CD4-positive, CD25-positive, alpha-beta regulatory T cell (primary cell): ENCODE data around the gene KSR2. TPM values are rescaled to one million over a fixed set of nuclear protein-coding genes. Genes with fewer than 3 reads are reported as not detected.

Experiments
- ATAC-seq, 2 donors: fragments of 150-1000 bp; cut with Tn5 transposase; one replicate each; pipeline ENCODE4 v1.10.0; 2021; ENCODE audit warnings: low read depth in 2 of 2, moderate number of reproducible peaks in 2 of 2, moderate library complexity in 1 of 2
- DNase-seq, 3 donors: peaks; one replicate each; pipeline versions ENCODE4 v3.0.0 to v3.0.0-alpha.2; 2012 to 2022; ENCODE audit warnings: mixed read lengths in 1 of 3
- H3K27ac ChIP-seq: one replicate; pipeline ENCODE4 v1.7.0; 2013; ENCODE audit warnings: mild to moderate bottlenecking, low read length; ENCODE audit not compliant: insufficient read depth, poor library complexity, severe bottlenecking
- H3K27me3 ChIP-seq: one replicate; pipeline ENCODE4 v1.7.0; 2013; ENCODE audit warnings: low read length; ENCODE audit not compliant: control insufficient read depth, insufficient read depth
- H3K36me3 ChIP-seq: one replicate; pipeline ENCODE4 v1.7.0; 2013; ENCODE audit warnings: mild to moderate bottlenecking, low read length, moderate library complexity; ENCODE audit not compliant: control insufficient read depth, insufficient read depth
- H3K4me1 ChIP-seq: 2 replicates; pipeline ENCODE4 v1.7.0; 2013; ENCODE audit warnings: mild to moderate bottlenecking, low read length; ENCODE audit not compliant: insufficient read depth, control insufficient read depth, poor library complexity, severe bottlenecking
- H3K4me3 ChIP-seq: one replicate; pipeline ENCODE4 v1.7.0; 2013; ENCODE audit warnings: low read depth, mild to moderate bottlenecking, low read length, moderate library complexity
- H3K9me3 ChIP-seq, 2 experiments: 1 replicate in 1 of 2; 2 replicates in 1 of 2; pipeline ENCODE4 v1.7.0; 2013; ENCODE audit warnings: low read length in 2 of 2, mild to moderate bottlenecking in 1 of 2, moderate library complexity in 1 of 2; ENCODE audit not compliant: control insufficient read depth in 2 of 2
- H3K27ac Mint-ChIP-seq, 3 donors: one replicate each; pipeline ENCODE4 v1.8.0; 2020 to 2022; ENCODE audit warnings: mild to moderate bottlenecking in 3 of 3, mixed read lengths in 3 of 3, moderate library complexity in 2 of 3
- H3K27me3 Mint-ChIP-seq: one replicate; pipeline ENCODE4 v1.8.0; 2022; ENCODE audit warnings: mild to moderate bottlenecking, mixed read lengths
- H3K36me3 Mint-ChIP-seq: one replicate; pipeline ENCODE4 v1.8.0; 2020; ENCODE audit warnings: mixed read lengths
- H3K4me1 Mint-ChIP-seq, 4 donors: one replicate each; pipeline ENCODE4 v1.8.0; 2020 to 2022; ENCODE audit warnings: mixed read lengths in 4 of 4, mild to moderate bottlenecking in 1 of 4
- H3K4me3 Mint-ChIP-seq, 4 donors: one replicate each; pipeline ENCODE4 v1.8.0; 2020 to 2022; ENCODE audit warnings: mild to moderate bottlenecking in 4 of 4, mixed read lengths in 4 of 4, moderate library complexity in 3 of 4
- H3K9me3 Mint-ChIP-seq, 7 donors: one replicate each; pipeline ENCODE4 v1.8.0; 2020 to 2022; ENCODE audit warnings: mixed read lengths in 7 of 7, mild to moderate bottlenecking in 3 of 7, moderate library complexity in 2 of 7
- polyA plus RNA-seq, 4 donors: library from polyadenylated mRNA; unstranded; fragments of 300-500 nt; fragmentation: Illumina TruSeq; gene quantifications; one replicate each; pipeline ENCODE4 v1.2.3, GENCODE V29; 2021
- total RNA-seq: library from RNA; stranded (reverse); gene quantifications from one replicate; pipeline ENCODE4 v1.2.3, GENCODE V29; 2022

KSR2 gene
- total and polyA plus RNA-seq, 5 donors from 2014 or later: 0.20 TPM; not detected in 4

DNA sequence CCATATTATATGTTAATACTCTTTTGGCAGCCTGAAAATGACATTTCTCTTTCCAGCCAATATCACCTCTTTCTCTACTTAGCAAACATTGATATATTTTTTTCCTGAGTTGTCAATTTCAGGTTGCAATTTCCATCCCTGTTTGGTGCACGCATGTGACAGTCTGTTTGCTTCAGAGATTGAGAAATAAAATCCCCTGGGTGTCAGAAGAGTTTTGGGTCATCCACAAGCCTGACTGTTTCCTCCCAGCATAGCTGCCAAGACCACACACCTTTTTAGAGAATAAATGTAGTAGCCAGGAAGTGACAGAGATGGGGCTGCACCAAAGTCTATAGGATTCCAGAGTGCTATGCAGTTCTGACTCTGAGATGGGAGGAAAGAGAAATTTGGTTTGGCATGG is 462.5 kb downstream of the KSR2 start:
- no peak for ATAC-seq
- Mint-ChIP-seq H3K36me3 (no peaks in the 10 kb centered on the region), H3K4me1 (no peaks in the 10 kb centered on the region), H3K27me3 (peaks cover 3% of the 10 kb centered on the region), H3K9me3 (peaks cover 0 to 4% (median 0%) of the 10 kb centered on the region in 7 donors), H3K4me3 (no peak overlapping the region), H3K27ac (no peak overlapping the region)
- Histone ChIP-seq H3K36me3 (no peaks in the 10 kb centered on the region), H3K27me3 (no peaks in the 10 kb centered on the region), H3K4me1 (no peaks in the 10 kb centered on the region), H3K9me3 (no peaks in the 10 kb centered on the region), H3K4me3 (no peak overlapping the region), H3K27ac (no peak overlapping the region)
- no peak for DNase-seq

DNA sequence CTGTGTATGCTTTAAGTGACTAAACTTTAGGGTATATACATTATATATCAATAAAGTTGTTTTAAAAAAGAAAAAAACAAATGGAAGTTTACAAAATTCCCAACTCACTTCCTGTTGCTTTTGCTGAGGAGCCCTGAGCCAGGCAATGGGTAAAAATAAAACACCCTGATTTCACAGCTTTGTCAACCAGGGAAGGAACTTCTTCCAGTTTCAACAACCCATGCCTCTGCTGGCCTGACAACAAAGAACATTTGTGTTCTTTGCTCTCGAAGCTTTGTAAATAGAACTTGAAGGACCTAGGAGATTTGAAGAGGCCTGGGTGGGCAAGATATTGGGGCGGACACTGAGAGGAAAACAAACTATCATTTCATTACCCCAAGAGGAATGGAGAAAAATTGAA is 466.2 kb downstream of the KSR2 start:
- Histone ChIP-seq H3K36me3 (no peaks in the 10 kb centered on the region), H3K4me3 (no peak overlapping the region), H3K27ac (no peak overlapping the region), H3K9me3 (no peaks in the 10 kb centered on the region), H3K27me3 (no peaks in the 10 kb centered on the region), H3K4me1 (no peaks in the 10 kb centered on the region)
- no peak overlapping the region for H3K4me3 Mint-ChIP-seq
- DNase-seq (no peak), ATAC-seq (no peak)
- no peaks in the 10 kb centered on the region for H3K36me3 Mint-ChIP-seq
- peaks cover 0 to 4% (median 0%) of the 10 kb centered on the region in 7 donors for H3K9me3 Mint-ChIP-seq
- no peaks in the 10 kb centered on the region for H3K4me1 Mint-ChIP-seq
- H3K27me3 Mint-ChIP-seq: no peaks in the 10 kb centered on the region
- no peak overlapping the region for H3K27ac Mint-ChIP-seq

- H3K27me3 Mint-ChIP-seq: no peaks in the 10 kb centered on the region
- H3K4me1 ChIP-seq: no peaks in the 10 kb centered on the region
- H3K4me3 Mint-ChIP-seq: no peak overlapping the region
- no peak overlapping the region for H3K27ac Mint-ChIP-seq
- ATAC-seq (no peak), DNase-seq (no peak)
- H3K9me3 Mint-ChIP-seq: peaks cover 0 to 4% (median 0%) of the 10 kb centered on the region in 7 donors
- H3K27me3 ChIP-seq: no peaks in the 10 kb centered on the region
- H3K27ac ChIP-seq: no peak overlapping the region
- H3K9me3 ChIP-seq: no peaks in the 10 kb centered on the region
- no peaks in the 10 kb centered on the region for H3K36me3 ChIP-seq
- H3K4me1 Mint-ChIP-seq: no peaks in the 10 kb centered on the region
- H3K36me3 Mint-ChIP-seq: no peaks in the 10 kb centered on the region
- no peak overlapping the region for H3K4me3 ChIP-seq
These were observed 466.6 kb downstream of the KSR2 start for GRCh38 chr12:117502233-117502632.

- Mint-ChIP-seq H3K4me1 (no peaks in the 10 kb centered on the region), H3K4me3 (no peak overlapping the region), H3K27ac (no peak overlapping the region), H3K27me3 (no peaks in the 10 kb centered on the region), H3K9me3 (peaks cover 0 to 4% (median 0%) of the 10 kb centered on the region in 7 donors), H3K36me3 (no peaks in the 10 kb centered on the region)
- Histone ChIP-seq H3K4me1 (no peaks in the 10 kb centered on the region), H3K36me3 (no peaks in the 10 kb centered on the region), H3K4me3 (no peak overlapping the region), H3K27me3 (no peaks in the 10 kb centered on the region), H3K27ac (no peak overlapping the region), H3K9me3 (no peaks in the 10 kb centered on the region)
- ATAC-seq (no peak), DNase-seq (no peak)
These were observed 467.5 kb downstream of the KSR2 start for GRCh38 chr12:117501076-117501869.

- DNase-seq (no peak), ATAC-seq (no peak)
- Mint-ChIP-seq H3K36me3 (no peaks in the 10 kb centered on the region), H3K27ac (peak overlapping the region in 1 of 3 donors; percentile 22), H3K4me3 (no peak overlapping the region), H3K27me3 (no peaks in the 10 kb centered on the region), H3K9me3 (no peaks in the 10 kb centered on the region), H3K4me1 (no peaks in the 10 kb centered on the region)
- no peak overlapping the region for H3K27ac ChIP-seq
- no peaks in the 10 kb centered on the region for H3K36me3 ChIP-seq
- no peak overlapping the region for H3K4me3 ChIP-seq
- H3K9me3 ChIP-seq: no peaks in the 10 kb centered on the region
- H3K4me1 ChIP-seq: no peaks in the 10 kb centered on the region
- no peaks in the 10 kb centered on the region for H3K27me3 ChIP-seq
These were observed 468.9 kb downstream of the KSR2 start for GRCh38 chr12:117499759-117500485.

DNA sequence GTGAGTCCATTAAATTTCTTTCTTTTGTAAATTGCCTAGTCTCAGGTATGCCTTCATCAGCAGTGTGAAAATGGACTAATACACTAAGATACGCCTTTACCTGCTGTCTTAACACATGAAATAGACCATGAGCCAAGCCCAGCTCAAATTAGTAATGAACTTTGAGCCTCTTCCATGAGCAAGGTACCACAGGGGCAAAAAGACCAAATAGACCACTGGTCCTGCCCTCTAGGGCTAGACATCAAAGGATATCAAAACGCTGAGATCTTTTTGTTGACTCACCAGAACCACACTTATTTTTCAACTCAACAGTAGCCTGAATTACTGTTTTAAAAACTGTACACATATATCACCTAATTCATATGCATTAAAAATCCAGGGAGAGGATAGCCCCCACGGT is 469.9 kb downstream of the KSR2 start:
- no peaks in the 10 kb centered on the region for H3K36me3 ChIP-seq
- Mint-ChIP-seq H3K36me3 (no peaks in the 10 kb centered on the region), H3K9me3 (no peaks in the 10 kb centered on the region), H3K4me1 (no peaks in the 10 kb centered on the region), H3K4me3 (no peak overlapping the region), H3K27ac (no peak overlapping the region), H3K27me3 (no peaks in the 10 kb centered on the region)
- no peak for ATAC-seq
- no peak overlapping the region for H3K27ac ChIP-seq
- no peaks in the 10 kb centered on the region for H3K9me3 ChIP-seq
- H3K27me3 ChIP-seq: no peaks in the 10 kb centered on the region
- H3K4me3 ChIP-seq: no peak overlapping the region
- H3K4me1 ChIP-seq: no peaks in the 10 kb centered on the region
- DNase-seq: no peak

- Mint-ChIP-seq H3K4me1 (no peaks in the 10 kb centered on the region), H3K27ac (no peak overlapping the region), H3K36me3 (no peaks in the 10 kb centered on the region), H3K4me3 (no peak overlapping the region), H3K27me3 (no peaks in the 10 kb centered on the region), H3K9me3 (no peaks in the 10 kb centered on the region)
- H3K27ac ChIP-seq: no peak overlapping the region
- ATAC-seq: no peak
- H3K27me3 ChIP-seq: no peaks in the 10 kb centered on the region
- H3K9me3 ChIP-seq: no peaks in the 10 kb centered on the region
- H3K4me3 ChIP-seq: no peak overlapping the region
- no peaks in the 10 kb centered on the region for H3K36me3 ChIP-seq
- H3K4me1 ChIP-seq: no peaks in the 10 kb centered on the region
- DNase-seq: no peak
These were observed 470.5 kb downstream of the KSR2 start for GRCh38 chr12:117498256-117498655.

GRCh38 chr12:117497407-117497806 is 471.4 kb downstream of the KSR2 start:
- H3K4me1 ChIP-seq: no peaks in the 10 kb centered on the region
- no peak overlapping the region for H3K27ac Mint-ChIP-seq
- no peaks in the 10 kb centered on the region for H3K27me3 ChIP-seq
- no peak for ATAC-seq
- H3K9me3 Mint-ChIP-seq: no peaks in the 10 kb centered on the region
- no peaks in the 10 kb centered on the region for H3K36me3 Mint-ChIP-seq
- H3K4me3 Mint-ChIP-seq: no peak overlapping the region
- DNase-seq: no peak
- H3K27me3 Mint-ChIP-seq: no peaks in the 10 kb centered on the region
- H3K4me1 Mint-ChIP-seq: no peaks in the 10 kb centered on the region
- no peak overlapping the region for H3K4me3 ChIP-seq
- no peak overlapping the region for H3K27ac ChIP-seq
- H3K36me3 ChIP-seq: no peaks in the 10 kb centered on the region
- H3K9me3 ChIP-seq: no peaks in the 10 kb centered on the region
